Measurements from ENCODE around the gene LRSAM1. TPM values are rescaled to one million over a fixed set of nuclear protein-coding genes. Genes with fewer than 3 reads are reported as not detected.

LRSAM1 gene
- total and polyA plus RNA-seq, 9 of the 15 experiments (the other 6 are each of a cell fraction or from before 2014, with no cell fraction given) = 0.07 to 16.2 (median 4.7) TPM

GRCh38 chr9:127501821-127502343 is 50.6 kb downstream of the LRSAM1 start:
- Histone ChIP-seq H4K20me1 (replicated peaks; ENCODE audit: control insufficient read depth, insufficient read depth, low read length) (no peaks in the 10 kb centered on the region; the same call in 1 of the 2 replicates), H3K4me1 (replicated peaks in 1 of 2; ENCODE audit: control insufficient read depth in 2 of 2, insufficient read depth in 2 of 2, low read length in 2 of 2) (peaks cover 0 to 47% of the 10 kb centered on the region in 2 experiments; a peak in 2 of 5 replicates), H3K9me1 (ENCODE audit: control insufficient read depth, insufficient read depth, low read length) (no peaks in the 10 kb centered on the region), H2AFZ (ENCODE audit: low read depth, low read length) (no peak overlapping the region), H3K27ac (ENCODE audit: extremely low read depth, low read depth, low read length) (no peak overlapping the region), H3K36me3 (ENCODE audit: control insufficient read depth, insufficient read depth, low read length) (peaks cover 42% of the 10 kb centered on the region; the same call in 2 of the 3 replicates), H3K4me2 (ENCODE audit: insufficient read depth, low read length) (no peak overlapping the region), H3K4me3 (no peak overlapping the region), H3K9ac (ENCODE audit: insufficient read depth in 1 of 2, low read depth in 2 of 2, low read length in 2 of 2) (no peak overlapping the region), H3K79me2 (ENCODE audit: control insufficient read depth, insufficient read depth, low read length) (no peaks in the 10 kb centered on the region), H3K27me3 (ENCODE audit: control insufficient read depth in 2 of 2, insufficient read depth in 2 of 2, low read length in 2 of 2) (no peaks in the 10 kb centered on the region), H3K9me3 (replicated peaks; ENCODE audit: control insufficient read depth, insufficient read depth, low read depth, low read length) (no peaks in the 10 kb centered on the region)
- TF ChIP-seq ZNF253 (CRISPR knock-in tag; conservative IDR thresholded peaks at IDR 0.05) = no peak
- no peak for TF ChIP-seq ZNF277 (CRISPR knock-in tag; IDR thresholded peaks at IDR 0.05; ENCODE audit: borderline replicate concordance)
- no peak for TF ChIP-seq SP1 (CRISPR knock-in tag; IDR thresholded peaks at IDR 0.05)
- DNase-seq (ENCODE audit: extremely low read depth in 1 of 4, low spot score in 3 of 4) = no peak
- no peak for ATAC-seq
- CTCF ChIA-PET (ENCODE audit: low intra/inter-chr PET ratio) = no interaction called here
- FAIRE-seq = no peak
- BruUV-seq (replicated peaks) = no TSS peak
- intact Hi-C loops (cut with micrococcal nuclease) = loop anchor here (10.0 kb wide), 1 partner anchor 413 kb away; the partner anchor contains the start of gene ST6GALNAC4
- in situ Hi-C loops (cut with MboI) = loop anchor here (5.0 kb wide), 4 partner anchors 85 to 425 kb away; partner anchors contain the start of genes AK1 and TOR2A
- POLR2A ChIA-PET = no interaction called here
- WGBS (ENCODE audit: insufficient coverage, low coverage, missing lambda C conversion rate) = 89% methylated on average over 11 of the region's 12 CpGs

Measured in K562 (cell line).